Mesendoderm (in vitro differentiated cells): Measurements from ENCODE around the gene OR4Q2.

ENCODE experiments used
- DNase-seq: peaks from one replicate; pipeline ENCODE4 v3.0.0; 2013
- H2AK5ac ChIP-seq: 2 replicates; pipeline ENCODE4 v1.6.1; 2013; ENCODE audit warnings: low read length, inconsistent platforms
- H2BK120ac ChIP-seq: 2 replicates; pipeline ENCODE4 v1.6.1; 2013; ENCODE audit warnings: low read depth, mild to moderate bottlenecking, low read length, moderate library complexity, mixed read lengths
- H2BK15ac ChIP-seq: replicated peaks from 2 replicates; pipeline ENCODE4 v1.6.1; 2013; ENCODE audit warnings: low read depth, mild to moderate bottlenecking, moderate library complexity
- H2BK5ac ChIP-seq: 2 replicates; pipeline ENCODE4 v1.6.1; 2013; ENCODE audit warnings: low read length, inconsistent platforms
- H3K18ac ChIP-seq: 2 replicates; pipeline ENCODE4 v1.6.1; 2013; ENCODE audit warnings: mild to moderate bottlenecking, low read length, mixed read lengths
- H3K23ac ChIP-seq: one replicate; pipeline ENCODE4 v1.6.1; 2013; ENCODE audit warnings: low read length
- H3K27ac ChIP-seq: 2 replicates; pipeline ENCODE4 v1.5.1; 2013; ENCODE audit warnings: low read depth, mild to moderate bottlenecking, inconsistent platforms, low read length, moderate library complexity
- H3K27me3 ChIP-seq: 2 replicates; pipeline ENCODE4 v1.6.1; 2013; ENCODE audit warnings: low read length, control low read depth, mild to moderate bottlenecking, inconsistent platforms; ENCODE audit not compliant: insufficient read depth, poor library complexity
- H3K36me3 ChIP-seq: 2 replicates; pipeline ENCODE4 v1.6.1; 2013; ENCODE audit warnings: low read length, inconsistent platforms; ENCODE audit not compliant: control insufficient read depth, insufficient read depth
- H3K4ac ChIP-seq: one replicate; pipeline ENCODE4 v1.6.1; 2013; ENCODE audit warnings: low read depth, mild to moderate bottlenecking, low read length, moderate library complexity
- H3K4me1 ChIP-seq: 2 replicates; pipeline ENCODE4 v1.6.1; 2013; ENCODE audit warnings: low read depth, low read length, inconsistent platforms; ENCODE audit not compliant: control insufficient read depth
- H3K4me2 ChIP-seq: 2 replicates; pipeline ENCODE4 v1.6.1; 2013; ENCODE audit warnings: low read length
- H3K4me3 ChIP-seq: 2 replicates; pipeline ENCODE4 v1.5.1; 2013; ENCODE audit warnings: mild to moderate bottlenecking, low read length
- H3K56ac ChIP-seq: one replicate; pipeline ENCODE4 v1.6.1; 2013; ENCODE audit warnings: low read length
- H3K79me1 ChIP-seq: 2 replicates; pipeline ENCODE4 v1.6.1; 2013; ENCODE audit warnings: low read length, inconsistent platforms
- H3K79me2 ChIP-seq: 2 replicates; pipeline ENCODE4 v1.6.1; 2013; ENCODE audit warnings: mild to moderate bottlenecking, low read length; ENCODE audit not compliant: control insufficient read depth, insufficient read depth
- H3K9ac ChIP-seq: 2 replicates; pipeline ENCODE4 v1.6.1; 2013; ENCODE audit warnings: low read length, inconsistent platforms
- H4K5ac ChIP-seq: one replicate; pipeline ENCODE4 v1.6.1; 2013; ENCODE audit warnings: low read length
- H4K8ac ChIP-seq: one replicate; pipeline ENCODE4 v1.6.1; 2013; ENCODE audit warnings: low read depth, mild to moderate bottlenecking, control low read depth, low read length, moderate library complexity
- WGBS: extraction: QIAGEN DNeasy Blood & Tissue Kit; methylation state at CpG from one replicate; pipeline ENCODE4 v1.1.7; 2013; ENCODE audit warnings: low lambda C conversion rate, missing lambda C conversion rate; ENCODE audit not compliant: insufficient coverage; ENCODE audit errors: extremely low coverage; 5-methylcytosine and 5-hydroxymethylcytosine counted together

The OR4Q2 gene

DNA sequence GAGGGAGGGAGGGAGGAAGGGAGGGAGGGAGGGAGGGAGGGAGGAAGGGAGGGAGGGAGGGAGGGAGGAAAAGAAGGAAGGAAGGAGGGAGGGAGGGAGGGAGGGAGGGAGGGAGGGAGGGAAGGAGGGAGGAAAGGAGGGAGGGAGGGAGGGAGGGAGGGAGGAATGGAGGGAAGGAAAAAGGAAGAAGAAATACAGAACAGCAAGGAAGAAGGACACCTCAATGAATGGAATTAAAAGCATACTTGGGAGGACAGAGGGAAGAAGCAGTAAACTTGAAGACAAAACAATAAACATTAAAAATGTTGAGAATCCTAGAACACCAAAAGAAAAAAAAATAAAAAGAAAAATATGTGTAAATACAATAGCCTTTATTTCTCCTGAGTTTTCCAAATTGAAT lies 6.2 kb downstream of the OR4Q2 start:
- no peak for DNase-seq
- Histone ChIP-seq H2BK5ac (no peak overlapping the region), H2BK120ac (no peak overlapping the region), H3K4me3 (no peak overlapping the region), H4K8ac (no peak overlapping the region), H3K56ac (no peak overlapping the region), H3K4me2 (no peak overlapping the region), H3K4ac (no peak overlapping the region), H3K9ac (no peak overlapping the region), H2BK15ac (no peak overlapping the region), H3K27me3 (no peaks in the 10 kb centered on the region), H3K79me2 (no peaks in the 10 kb centered on the region), H3K27ac (no peak overlapping the region), H3K23ac (no peak overlapping the region), H2AK5ac (no peak overlapping the region), H3K79me1 (no peaks in the 10 kb centered on the region), H3K4me1 (no peaks in the 10 kb centered on the region), H4K5ac (no peak overlapping the region), H3K18ac (no peak overlapping the region), H3K36me3 (no peaks in the 10 kb centered on the region)

DNA sequence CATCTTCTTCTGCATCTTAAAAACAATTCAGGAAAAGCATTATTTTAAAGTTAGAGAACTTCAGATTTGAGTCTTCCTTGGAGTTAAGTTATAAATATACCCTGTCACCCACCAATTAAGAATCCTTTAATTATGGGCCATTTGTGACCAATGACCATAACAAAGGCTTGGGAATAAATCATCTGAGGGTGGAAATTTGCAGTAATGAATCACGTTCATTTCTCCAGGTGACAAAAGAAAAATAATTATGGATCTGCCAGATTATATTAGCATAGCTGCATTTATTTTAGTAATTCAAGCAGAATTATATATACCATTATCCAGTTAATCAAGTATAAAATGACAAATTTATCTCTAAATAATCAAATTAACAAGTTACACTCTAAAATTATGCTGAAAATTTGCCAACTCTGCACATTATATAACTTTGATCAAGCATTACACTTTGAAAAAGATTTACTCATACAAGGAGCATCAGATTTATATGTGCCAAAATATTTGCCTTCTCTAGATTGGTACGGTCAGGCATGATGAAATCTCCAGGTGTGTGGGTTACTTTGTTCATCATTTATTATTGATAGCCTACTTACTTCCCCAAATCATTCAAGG lies 17.4 kb downstream of the OR4Q2 start, which contains the start of gene OR4K14:
OR4K14 (minus strand) TSS at position 51 of the 609 bp plus-strand sequence. CDS start 4,114 bp downstream, outside the sequence.
- no CpG with 5 or more reads among the region's 2 CpGs for WGBS
- H3K27ac ChIP-seq = no peak within 1 kb of the TSS
- H3K79me1 ChIP-seq = no peaks in the 10 kb centered on the region
- H2AK5ac ChIP-seq = no peak within 1 kb of the TSS
- H2BK120ac ChIP-seq = no peak within 1 kb of the TSS
- no peaks in the 10 kb centered on the region for H3K4me1 ChIP-seq
- H2BK15ac ChIP-seq = no peak within 1 kb of the TSS
- H2BK5ac ChIP-seq = no peak within 1 kb of the TSS
- no peak within 1 kb of the TSS for H3K4me2 ChIP-seq
- H3K36me3 ChIP-seq = no peaks in the 10 kb centered on the region
- H3K56ac ChIP-seq = no peak within 1 kb of the TSS
- H3K9ac ChIP-seq = no peak within 1 kb of the TSS
- no peaks in the 10 kb centered on the region for H3K27me3 ChIP-seq
- no peak within 1 kb of the TSS for H3K4ac ChIP-seq
- H3K79me2 ChIP-seq = no peaks in the 10 kb centered on the region
- no peak within 1 kb of the TSS for H4K8ac ChIP-seq
- H3K18ac ChIP-seq = no peak within 1 kb of the TSS
- H4K5ac ChIP-seq = no peak within 1 kb of the TSS
- H3K23ac ChIP-seq = no peak within 1 kb of the TSS
- no peak within 1 kb of the TSS for H3K4me3 ChIP-seq
- no peak for DNase-seq

DNA sequence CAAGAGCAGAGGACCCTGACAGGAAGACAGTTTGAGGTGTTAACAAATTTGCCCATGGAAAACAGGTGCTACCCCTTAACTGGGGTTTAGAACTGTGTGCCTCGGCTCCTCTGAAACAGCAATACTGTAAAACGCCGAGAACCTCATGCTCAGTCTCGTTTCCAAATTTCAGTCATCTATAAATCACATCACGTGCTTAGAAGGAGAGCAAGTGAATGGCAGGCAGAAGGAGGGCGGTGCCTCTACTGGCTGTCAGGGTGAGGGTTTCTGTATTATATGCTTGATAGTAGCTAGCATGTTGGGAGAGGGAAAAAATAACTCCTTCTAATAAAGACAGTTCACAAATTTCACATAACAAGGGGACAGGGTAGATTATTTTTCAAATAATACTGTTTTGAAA lies 29.1 kb downstream of the OR4Q2 start:
- Histone ChIP-seq H2BK120ac (no peak overlapping the region), H3K23ac (no peak overlapping the region), H3K56ac (no peak overlapping the region), H3K79me2 (no peaks in the 10 kb centered on the region), H3K4me1 (no peaks in the 10 kb centered on the region), H3K18ac (no peak overlapping the region), H2BK15ac (no peak overlapping the region), H3K4me3 (no peak overlapping the region), H3K27ac (no peak overlapping the region), H3K4ac (no peak overlapping the region), H4K5ac (no peak overlapping the region), H3K79me1 (no peaks in the 10 kb centered on the region), H3K27me3 (no peaks in the 10 kb centered on the region), H4K8ac (no peak overlapping the region), H3K9ac (no peak overlapping the region), H2AK5ac (no peak overlapping the region), H2BK5ac (no peak overlapping the region), H3K4me2 (no peak overlapping the region), H3K36me3 (no peaks in the 10 kb centered on the region)
- no CpG with 5 or more reads among the region's 6 CpGs for WGBS
- no peak for DNase-seq

DNA sequence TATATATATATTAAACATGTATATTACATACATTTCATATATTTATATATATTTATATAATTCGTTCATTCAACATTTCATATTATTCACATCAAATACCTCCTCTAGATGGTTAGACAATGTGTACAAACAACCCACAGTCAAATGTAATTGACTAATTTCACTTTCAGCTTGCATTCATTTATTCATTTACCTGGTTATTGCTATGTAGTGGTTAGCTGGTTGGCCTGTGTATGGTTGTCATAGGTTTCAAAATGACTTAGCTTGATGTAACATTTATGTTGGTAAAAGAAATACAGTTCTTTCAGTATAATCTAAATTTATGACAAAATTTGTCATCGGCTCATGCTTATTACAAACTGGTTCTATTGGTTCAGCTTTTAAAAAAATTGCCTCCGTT lies 33.5 kb downstream of the OR4Q2 start:
- Histone ChIP-seq H3K56ac (no peak overlapping the region), H3K4me2 (no peak overlapping the region), H3K9ac (no peak overlapping the region), H4K5ac (no peak overlapping the region), H3K4ac (no peak overlapping the region), H3K23ac (no peak overlapping the region), H3K79me2 (no peaks in the 10 kb centered on the region), H3K4me3 (no peak overlapping the region), H2AK5ac (no peak overlapping the region), H2BK120ac (no peak overlapping the region), H3K4me1 (no peaks in the 10 kb centered on the region), H3K18ac (no peak overlapping the region), H3K36me3 (no peaks in the 10 kb centered on the region), H4K8ac (no peak overlapping the region), H2BK15ac (no peak overlapping the region), H3K27me3 (no peaks in the 10 kb centered on the region), H3K27ac (no peak overlapping the region), H2BK5ac (no peak overlapping the region), H3K79me1 (no peaks in the 10 kb centered on the region)
- no peak for DNase-seq
- no CpG with 5 or more reads among the region's 3 CpGs for WGBS

DNA sequence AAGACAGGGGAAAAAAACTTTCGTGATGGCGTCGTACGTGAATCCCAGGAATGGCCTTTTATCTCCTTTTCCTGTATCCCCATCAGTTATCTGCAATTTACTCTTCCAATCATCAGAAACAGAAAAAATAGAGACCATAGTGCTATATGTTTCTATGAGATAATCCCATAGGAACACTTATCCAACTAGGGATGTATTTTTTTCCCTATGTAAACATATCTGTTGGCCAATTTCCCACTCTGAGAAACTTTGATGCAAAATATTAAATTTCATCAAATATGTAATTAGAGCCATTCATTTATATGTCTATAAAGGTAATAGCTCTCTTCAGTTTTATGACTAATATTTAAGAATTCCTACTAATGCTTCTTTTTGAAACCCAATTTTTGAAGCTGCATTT lies 34.0 kb downstream of the OR4Q2 start, which contains the start of gene OR4K13:
OR4K13 (minus strand) TSS at position 101 of the 400 bp plus-strand sequence. CDS start 1,280 bp downstream, outside the sequence.
- H4K8ac ChIP-seq = no peak within 1 kb of the TSS
- WGBS = no CpG with 5 or more reads among the region's 4 CpGs
- no peak within 1 kb of the TSS for H2AK5ac ChIP-seq
- no peak for DNase-seq
- no peak within 1 kb of the TSS for H3K18ac ChIP-seq
- H4K5ac ChIP-seq = no peak within 1 kb of the TSS
- H3K9ac ChIP-seq = no peak within 1 kb of the TSS
- no peak within 1 kb of the TSS for H3K4me3 ChIP-seq
- no peak within 1 kb of the TSS for H3K4me2 ChIP-seq
- no peaks in the 10 kb centered on the region for H3K36me3 ChIP-seq
- no peak within 1 kb of the TSS for H2BK15ac ChIP-seq
- no peak within 1 kb of the TSS for H2BK120ac ChIP-seq
- H3K27ac ChIP-seq = no peak within 1 kb of the TSS
- H2BK5ac ChIP-seq = no peak within 1 kb of the TSS
- no peaks in the 10 kb centered on the region for H3K79me1 ChIP-seq
- H3K79me2 ChIP-seq = no peaks in the 10 kb centered on the region
- H3K4me1 ChIP-seq = no peaks in the 10 kb centered on the region
- H3K56ac ChIP-seq = no peak within 1 kb of the TSS
- H3K27me3 ChIP-seq = no peaks in the 10 kb centered on the region
- no peak within 1 kb of the TSS for H3K4ac ChIP-seq
- H3K23ac ChIP-seq = no peak within 1 kb of the TSS

DNA sequence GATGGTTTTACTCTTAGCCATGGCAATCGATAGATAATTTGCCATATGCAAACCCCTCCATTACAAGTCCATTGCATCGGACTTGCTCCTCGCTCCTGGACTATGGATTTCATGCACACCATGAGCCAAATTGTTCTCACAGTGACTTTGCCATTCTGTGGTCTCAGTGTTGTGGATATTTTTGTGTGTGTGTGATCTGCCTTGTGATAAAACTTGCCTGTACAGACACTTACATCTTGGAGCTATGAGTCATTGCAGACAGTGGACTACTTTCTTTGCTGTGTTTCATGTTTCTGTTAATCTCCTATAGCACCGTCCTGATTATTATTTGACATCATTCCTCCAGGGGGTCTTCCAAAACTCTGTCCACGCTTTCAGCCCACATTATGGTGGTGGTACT lies 42.3 kb downstream of the OR4Q2 start:
- no peak overlapping the region for H3K18ac ChIP-seq
- no peak overlapping the region for H3K23ac ChIP-seq
- no peak for DNase-seq
- H3K36me3 ChIP-seq = no peaks in the 10 kb centered on the region
- no peaks in the 10 kb centered on the region for H3K79me2 ChIP-seq
- no peak overlapping the region for H3K4me3 ChIP-seq
- no CpG with 5 or more reads among the region's 5 CpGs for WGBS
- no peak overlapping the region for H3K56ac ChIP-seq
- H3K4ac ChIP-seq = no peak overlapping the region
- H3K27me3 ChIP-seq = no peaks in the 10 kb centered on the region
- no peak overlapping the region for H2BK5ac ChIP-seq
- H3K27ac ChIP-seq = no peak overlapping the region
- H2AK5ac ChIP-seq = no peak overlapping the region
- no peak overlapping the region for H2BK120ac ChIP-seq
- H2BK15ac ChIP-seq = no peak overlapping the region
- no peak overlapping the region for H3K9ac ChIP-seq
- H3K79me1 ChIP-seq = no peaks in the 10 kb centered on the region
- no peak overlapping the region for H4K8ac ChIP-seq
- no peak overlapping the region for H3K4me2 ChIP-seq
- no peaks in the 10 kb centered on the region for H3K4me1 ChIP-seq
- H4K5ac ChIP-seq = no peak overlapping the region
